ENCODE measurements around the gene GRID2IP. TPM values are rescaled to one million over a fixed set of nuclear protein-coding genes. Genes with fewer than 3 reads are reported as not detected.
"Not testable (repeated sequence)": the region's sequence is repeated elsewhere in the genome, so short reads cannot be mapped to it uniquely, and the experiment has no call there.

The GRID2IP gene
- total and polyA plus RNA-seq, 2 of the 13 experiments (the other 11 are each of a cell fraction or from before 2014, with no cell fraction given): 0.03 TPM; not detected in 1

DNA sequence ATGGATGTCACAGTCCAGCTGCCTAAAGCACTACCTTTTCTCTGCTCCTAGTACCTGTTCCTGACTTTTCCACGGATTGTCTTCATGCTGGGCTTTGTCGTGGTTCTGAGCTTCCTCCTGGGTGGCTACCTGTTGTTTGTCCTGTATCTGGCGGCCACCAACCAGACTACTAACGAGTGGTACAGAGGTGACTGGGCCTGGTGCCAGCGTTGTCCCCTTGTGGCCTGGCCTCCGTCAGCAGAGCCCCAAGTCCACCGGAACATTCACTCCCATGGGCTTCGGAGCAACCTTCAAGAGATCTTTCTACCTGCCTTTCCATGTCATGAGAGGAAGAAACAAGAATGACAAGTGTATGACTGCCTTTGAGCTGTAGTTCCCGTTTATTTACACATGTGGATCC is 37.3 kb upstream of the GRID2IP start (continued):
- TF ChIP-seq TFDP1 (CRISPR knock-in tag; IDR thresholded peaks at IDR 0.05; ENCODE audit: borderline replicate concordance) (no peak), ZNF292 (CRISPR knock-in tag; IDR thresholded peaks at IDR 0.05; ENCODE audit: borderline replicate concordance, low read depth) (no peak)

DNA sequence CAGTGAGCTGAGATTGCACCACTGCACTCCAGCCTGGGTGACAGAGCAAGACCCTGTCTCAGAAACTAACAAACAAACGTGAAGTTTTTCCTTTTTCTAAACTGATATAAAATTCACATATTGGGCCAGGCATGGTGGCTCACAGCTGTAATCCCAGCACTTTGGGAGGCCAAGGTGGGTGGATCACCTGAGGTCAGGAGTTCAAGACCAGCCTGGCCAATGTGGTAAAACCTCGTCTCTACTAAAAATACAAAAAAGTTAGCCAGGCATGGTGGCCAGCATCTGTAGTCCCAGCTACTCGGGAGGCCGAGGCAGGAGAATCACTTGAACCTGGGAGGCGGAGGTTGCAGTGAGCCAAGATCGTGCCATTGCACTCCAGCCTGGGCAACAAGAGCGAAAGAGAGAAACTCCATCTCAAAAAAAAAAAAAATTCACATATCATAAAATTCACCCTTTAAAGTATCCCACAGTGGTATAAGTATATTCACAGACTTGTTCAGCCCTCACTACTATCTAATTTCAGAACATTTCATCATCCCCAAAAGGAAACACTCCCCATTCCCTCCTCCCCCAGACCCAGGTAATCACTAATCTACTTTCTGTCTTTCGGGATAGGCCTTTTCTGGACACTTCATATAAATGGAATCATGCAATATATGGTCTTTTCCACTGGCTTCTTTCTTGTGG is 34.6 kb upstream of the GRID2IP start:
- in situ Hi-C loops (cut with HindIII; ENCODE audit: extremely low pct_ligation_motif_present, low pct_unique_long_range_greater_than_20kb); H3K4me3 ChIP-seq (replicated peaks in 1 of 3; ENCODE audit: insufficient read depth in 1 of 3, low read depth in 2 of 3, low read length in 3 of 3); POLR2A ChIA-PET; H3K9ac ChIP-seq (ENCODE audit: insufficient read depth, low read depth, low read length); intact Hi-C loops (cut with micrococcal nuclease; ENCODE audit: unreplicated experiment); H3K79me2 ChIP-seq (ENCODE audit: insufficient read depth, low read length); DNase-seq (ENCODE audit: low spot score); H3K4me2 ChIP-seq (ENCODE audit: low read depth, low read length); H3K27me3 ChIP-seq (ENCODE audit: control insufficient read depth in 1 of 2, insufficient read depth in 2 of 2, low read length in 2 of 2); H4K20me1 ChIP-seq (ENCODE audit: insufficient read depth, low read length); CTCF ChIA-PET (ENCODE audit: low intra/inter-chr PET ratio, low total read pairs); BruUV-seq (replicated peaks); H2AFZ ChIP-seq (ENCODE audit: low read length); H3K27ac ChIP-seq (ENCODE audit: extremely low read length, insufficient read depth, low read length); ATAC-seq; FAIRE-seq; H3K9me3 ChIP-seq (ENCODE audit: low read length): not testable (repeated sequence)
- Histone ChIP-seq H3K36me3 (replicated peaks in 1 of 2; ENCODE audit: control insufficient read depth in 1 of 2, insufficient read depth in 2 of 2, low read length in 2 of 2) (peaks cover 16 to 44% of the 10 kb centered on the region in 2 experiments), H3K4me1 (ENCODE audit: insufficient read depth, low read length) (peaks cover 28% of the 10 kb centered on the region)
- WGBS (ENCODE audit: low lambda C conversion rate): 96% methylated on average over 8 of the region's 8 CpGs

DNA sequence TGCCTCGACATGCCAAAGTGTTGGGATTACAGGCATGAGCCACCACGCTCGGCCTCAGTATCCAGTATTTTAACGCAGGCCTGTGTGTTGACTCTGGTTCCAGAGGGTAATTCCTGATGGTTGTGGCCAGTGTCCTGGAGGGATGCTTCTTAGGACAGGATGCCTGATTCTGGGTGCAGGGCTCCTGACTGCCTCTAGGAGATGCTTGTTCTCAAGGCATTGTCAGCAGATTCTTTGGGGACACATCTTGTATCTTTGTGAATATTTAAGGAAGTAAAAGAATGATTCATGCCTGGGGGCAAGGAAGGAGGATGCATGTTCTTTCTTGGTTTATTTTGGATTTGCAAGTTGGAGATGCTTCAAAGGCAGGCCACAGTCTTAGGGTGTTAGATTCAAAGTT is 28.2 kb upstream of the GRID2IP start:
- ChIA-PET POLR2A (no interaction called here), CTCF (ENCODE audit: low intra/inter-chr PET ratio, low total read pairs) (no interaction called here)
- Histone ChIP-seq H3K9me3 (ENCODE audit: low read length) (no peaks in the 10 kb centered on the region), H3K9ac (ENCODE audit: insufficient read depth, low read depth, low read length) (0 out of 2 replicates have a peak overlapping the region, but pooled peaks have one; percentile 18), H3K36me3 (replicated peaks in 1 of 2; ENCODE audit: control insufficient read depth in 1 of 2, insufficient read depth in 2 of 2, low read length in 2 of 2) (peaks cover 9 to 32% of the 10 kb centered on the region in 2 experiments), H3K4me1 (ENCODE audit: insufficient read depth, low read length) (peaks cover 57% of the 10 kb centered on the region), H3K27me3 (ENCODE audit: control insufficient read depth in 1 of 2, insufficient read depth in 2 of 2, low read length in 2 of 2) (no peaks in the 10 kb centered on the region), H2AFZ (ENCODE audit: low read length) (no peak overlapping the region), H3K79me2 (ENCODE audit: insufficient read depth, low read length) (peaks cover 17% of the 10 kb centered on the region), H3K27ac (ENCODE audit: extremely low read length, insufficient read depth, low read length) (peak overlapping the region; percentile 98), H3K4me3 (replicated peaks in 1 of 3; ENCODE audit: insufficient read depth in 1 of 3, low read depth in 2 of 3, low read length in 3 of 3) (no peak overlapping the region), H4K20me1 (ENCODE audit: insufficient read depth, low read length) (no peaks in the 10 kb centered on the region), H3K4me2 (ENCODE audit: low read depth, low read length) (0 out of 2 replicates have a peak overlapping the region, but pooled peaks have one; percentile 2)
- 81% methylated on average over 4 of the region's 4 CpGs for WGBS (ENCODE audit: low lambda C conversion rate)
- intact Hi-C loops (cut with micrococcal nuclease; ENCODE audit: unreplicated experiment) (no loop called here), in situ Hi-C loops (cut with HindIII; ENCODE audit: extremely low pct_ligation_motif_present, low pct_unique_long_range_greater_than_20kb) (no loop called here)
- DNase-seq (ENCODE audit: low spot score) (peak; percentile 23), FAIRE-seq (no peak), ATAC-seq (no peak)
- no TSS peak for BruUV-seq (replicated peaks)
- no peak for TF ChIP-seq SIX1 (CRISPR knock-in tag; IDR thresholded peaks at IDR 0.05; ENCODE audit: borderline replicate concordance)
- no peak for TF ChIP-seq HMG20A (CRISPR knock-in tag; IDR thresholded peaks at IDR 0.05; ENCODE audit: borderline replicate concordance)
- no peak for TF ChIP-seq SP2 (CRISPR knock-in tag; IDR thresholded peaks at IDR 0.05)
- peak; percentile 38; the same call in 1 of the 2 replicates for TF ChIP-seq MTERF4 (CRISPR knock-in tag; IDR thresholded peaks at IDR 0.05)
- TF ChIP-seq PHB2 (IDR thresholded peaks at IDR 0.05; ENCODE audit: partially characterized antibody): no peak
- peak; percentile 19; the same call in 1 of the 2 replicates for TF ChIP-seq CTCF (CRISPR knock-in tag; IDR thresholded peaks at IDR 0.05)
- no peak for TF ChIP-seq U2AF1 (optimal IDR thresholded peaks at IDR 0.05; ENCODE audit: low read depth, low read length)
- no peak for TF ChIP-seq CAMTA2 (CRISPR knock-in tag; IDR thresholded peaks at IDR 0.05; ENCODE audit: borderline replicate concordance)
- no peak for TF ChIP-seq ZNF660 (CRISPR knock-in tag; IDR thresholded peaks at IDR 0.05; ENCODE audit: borderline replicate concordance, low read depth)
- TF ChIP-seq MAFK (conservative IDR thresholded peaks at IDR 0.05 in 1 of 2, IDR thresholded peaks at IDR 0.05 in 1 of 2; ENCODE audit: low read length in 2 of 2): 0 out of 4 replicates have a peak, but pooled peaks of 1 of the 2 experiments have one; percentile 14
